ENCODE results near the gene FAM171A1. TPM values are rescaled to one million over a fixed set of nuclear protein-coding genes. Genes with fewer than 3 reads are reported as not detected.

The FAM171A1 gene
- polyA plus RNA-seq, 4 donors, result 9.2 to 28.4 (median 18.2) TPM

DNA sequence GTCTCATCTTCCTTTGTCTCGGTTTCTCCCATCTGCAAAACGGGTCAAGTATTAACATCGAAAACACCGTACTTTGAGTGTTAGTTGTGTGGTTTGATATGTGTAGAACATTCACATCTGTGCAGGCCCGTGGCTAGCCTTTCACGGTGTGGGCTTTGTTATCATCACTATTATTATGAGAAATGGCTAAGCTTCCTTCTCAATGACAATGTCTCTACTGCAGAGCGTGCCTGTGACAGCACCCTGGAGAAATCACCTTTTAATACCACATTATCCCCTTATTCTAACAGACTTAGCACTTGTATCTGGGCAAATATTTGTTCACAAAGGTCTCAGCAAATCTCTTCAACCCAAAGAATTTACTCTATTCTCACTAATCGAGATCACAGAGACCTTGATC lies 55.8 kb downstream of the FAM171A1 start:
- 88 to 91% (median 88%) methylated on average over 8 of the region's 8 CpGs for WGBS, 3 donors
- Histone ChIP-seq H3K36me3 (ENCODE audit: control insufficient read depth in 3 of 3, insufficient read depth in 2 of 3, low read depth in 1 of 3, low read length in 3 of 3) (peaks cover 0 to 6% (median 0%) of the 10 kb centered on the region in 3 donors), H3K27ac (ENCODE audit: low read depth in 1 of 3, low read length in 2 of 3) (no peak overlapping the region), H3K4me3 (ENCODE audit: low read depth in 1 of 3, low read length in 3 of 3) (no peak overlapping the region), H3K9me3 (ENCODE audit: control insufficient read depth in 2 of 2, insufficient read depth in 1 of 2, low read depth in 1 of 2, low read length in 1 of 2) (no peaks in the 10 kb centered on the region), H3K27me3 (ENCODE audit: control insufficient read depth in 3 of 3, insufficient read depth in 3 of 3, low read length in 3 of 3) (no peaks in the 10 kb centered on the region), H3K4me1 (ENCODE audit: control insufficient read depth in 3 of 3, insufficient read depth in 2 of 3, low read depth in 1 of 3, low read length in 2 of 3) (peaks cover 0 to 29% (median 7%) of the 10 kb centered on the region in 3 donors)
- FAIRE-seq, result no peak
- DNase-seq, result no peak

DNA sequence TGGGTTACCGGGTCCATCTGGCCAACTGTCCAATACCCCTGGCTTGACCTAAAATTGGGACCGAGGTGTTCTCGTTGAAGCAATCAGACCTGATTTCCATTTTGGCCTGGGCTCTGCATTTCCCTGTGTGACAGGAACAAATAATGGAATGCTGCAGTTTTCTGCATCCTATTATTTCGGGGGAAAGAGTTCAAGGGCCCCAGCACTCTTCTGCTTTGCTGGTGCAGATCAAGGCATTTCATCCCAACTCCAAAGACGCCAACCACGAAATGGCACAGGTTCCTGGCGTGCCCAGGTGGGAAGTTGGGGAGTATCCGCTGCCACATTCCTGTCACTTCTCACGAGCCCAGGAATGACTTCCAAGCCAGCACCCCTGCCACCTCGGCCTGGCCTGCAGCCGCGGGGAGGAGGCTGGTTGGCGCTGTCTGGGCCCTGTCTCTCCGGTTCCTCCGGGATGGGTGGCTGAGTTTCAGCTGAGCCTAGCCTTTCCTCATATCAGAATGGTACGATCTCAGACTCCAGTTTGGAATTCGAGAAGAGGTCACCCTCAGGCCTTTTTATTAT lies 56.5 kb downstream of the FAM171A1 start:
- Histone ChIP-seq H3K27ac (ENCODE audit: low read depth in 1 of 3, low read length in 2 of 3) (peak overlapping the region in 1 of 3 donors; percentile 37), H3K4me1 (ENCODE audit: control insufficient read depth in 3 of 3, insufficient read depth in 2 of 3, low read depth in 1 of 3, low read length in 2 of 3) (peaks cover 0 to 29% (median 7%) of the 10 kb centered on the region in 3 donors), H3K36me3 (ENCODE audit: control insufficient read depth in 3 of 3, insufficient read depth in 2 of 3, low read depth in 1 of 3, low read length in 3 of 3) (peaks cover 0 to 6% (median 0%) of the 10 kb centered on the region in 3 donors), H3K27me3 (ENCODE audit: control insufficient read depth in 3 of 3, insufficient read depth in 3 of 3, low read length in 3 of 3) (no peaks in the 10 kb centered on the region), H3K4me3 (ENCODE audit: low read depth in 1 of 3, low read length in 3 of 3) (no peak overlapping the region), H3K9me3 (ENCODE audit: control insufficient read depth in 2 of 2, insufficient read depth in 1 of 2, low read depth in 1 of 2, low read length in 1 of 2) (no peaks in the 10 kb centered on the region)
- no peak for FAIRE-seq
- 92 to 96% (median 94%) methylated on average over 17 of the region's 17 CpGs for WGBS, 3 donors
- no peak for DNase-seq

- peak overlapping the region in 2 of 3 donors; percentile 37 to 41 for H3K27ac ChIP-seq (ENCODE audit: low read depth in 1 of 3, low read length in 2 of 3)
- peaks cover 0 to 29% (median 7%) of the 10 kb centered on the region in 3 donors for H3K4me1 ChIP-seq (ENCODE audit: control insufficient read depth in 3 of 3, insufficient read depth in 2 of 3, low read depth in 1 of 3, low read length in 2 of 3)
- FAIRE-seq (no peak), DNase-seq (peak; percentile 58 to 73)
- peaks cover 0 to 6% (median 0%) of the 10 kb centered on the region in 3 donors for H3K36me3 ChIP-seq (ENCODE audit: control insufficient read depth in 3 of 3, insufficient read depth in 2 of 3, low read depth in 1 of 3, low read length in 3 of 3)
- no peak overlapping the region for H3K4me3 ChIP-seq (ENCODE audit: low read depth in 1 of 3, low read length in 3 of 3)
- 17 to 42% (median 32%) methylated on average over 13 of the region's 13 CpGs for whole genome bisulfite sequencing, 3 donors
- no peaks in the 10 kb centered on the region for H3K27me3 ChIP-seq (ENCODE audit: control insufficient read depth in 3 of 3, insufficient read depth in 3 of 3, low read length in 3 of 3)
- H3K9me3 ChIP-seq (ENCODE audit: control insufficient read depth in 2 of 2, insufficient read depth in 1 of 2, low read depth in 1 of 2, low read length in 1 of 2), result no peaks in the 10 kb centered on the region
Observed at GRCh38 chr10:15313843-15314242, 57.2 kb downstream of the FAM171A1 start.

DNA sequence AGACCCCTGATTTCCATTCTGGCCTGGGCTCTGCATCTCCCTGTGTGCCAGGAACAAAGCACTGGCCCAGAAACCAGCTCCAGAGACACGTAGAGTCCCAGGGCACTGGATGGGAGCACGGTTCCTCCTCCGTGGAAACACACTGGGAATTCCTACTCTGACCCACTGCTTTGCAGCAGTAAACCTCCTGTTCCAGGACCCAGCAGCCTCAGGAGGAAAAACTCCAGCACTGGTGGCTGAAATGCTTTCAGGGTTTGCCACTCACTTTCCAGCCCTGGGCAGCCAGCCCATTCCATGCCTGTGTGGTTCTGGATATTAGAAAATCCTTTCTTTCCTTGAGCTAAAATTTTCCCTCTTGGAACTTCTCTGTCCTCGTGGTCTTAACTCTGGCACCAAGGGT lies 58.0 kb downstream of the FAM171A1 start:
- 66 to 86% (median 85%) methylated on average over 4 of the region's 4 CpGs for WGBS, 3 donors
- Histone ChIP-seq H3K36me3 (ENCODE audit: control insufficient read depth in 3 of 3, insufficient read depth in 2 of 3, low read depth in 1 of 3, low read length in 3 of 3) (peaks cover 0 to 6% (median 0%) of the 10 kb centered on the region in 3 donors), H3K27me3 (ENCODE audit: control insufficient read depth in 3 of 3, insufficient read depth in 3 of 3, low read length in 3 of 3) (no peaks in the 10 kb centered on the region), H3K4me3 (ENCODE audit: low read depth in 1 of 3, low read length in 3 of 3) (no peak overlapping the region), H3K27ac (ENCODE audit: low read depth in 1 of 3, low read length in 2 of 3) (no peak overlapping the region), H3K9me3 (ENCODE audit: control insufficient read depth in 2 of 2, insufficient read depth in 1 of 2, low read depth in 1 of 2, low read length in 1 of 2) (no peaks in the 10 kb centered on the region), H3K4me1 (ENCODE audit: control insufficient read depth in 3 of 3, insufficient read depth in 2 of 3, low read depth in 1 of 3, low read length in 2 of 3) (peaks cover 0 to 29% (median 7%) of the 10 kb centered on the region in 3 donors)
- DNase-seq, result no peak
- FAIRE-seq, result no peak

DNA sequence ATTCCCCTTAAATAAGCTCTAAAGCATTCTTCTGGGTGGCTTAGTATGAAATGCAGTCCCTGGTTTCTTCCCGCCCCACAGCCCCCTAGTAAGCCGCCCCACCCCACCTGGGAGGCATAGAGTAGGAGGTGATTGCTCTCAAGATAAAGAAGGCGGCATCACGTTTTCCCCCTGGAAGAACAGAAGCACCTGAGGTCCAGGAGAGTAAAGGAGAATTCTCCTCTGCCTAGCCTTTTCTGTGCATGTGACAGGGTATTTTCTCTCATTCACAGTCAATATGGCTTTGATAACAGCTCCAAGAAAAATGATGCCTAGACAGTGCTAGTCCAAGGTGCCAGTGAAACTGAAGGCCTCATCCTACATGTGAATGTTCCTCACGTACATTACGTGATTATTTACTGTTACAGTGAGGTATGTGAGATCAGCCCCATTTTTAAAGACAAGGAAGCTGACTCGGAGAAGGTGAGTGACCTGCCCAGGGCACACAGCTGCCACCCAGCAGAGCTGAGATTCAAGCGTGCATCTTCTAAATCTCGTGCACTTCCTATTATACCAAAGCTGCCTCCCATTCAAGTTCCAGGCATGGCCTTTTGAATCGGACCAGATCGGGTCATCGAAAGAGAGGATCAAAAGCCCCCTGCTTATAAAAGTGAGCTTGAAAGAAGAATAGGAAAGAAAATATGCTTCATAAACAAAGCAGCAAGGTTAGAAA lies 59.4 kb downstream of the FAM171A1 start:
- H3K36me3 ChIP-seq (ENCODE audit: control insufficient read depth in 3 of 3, insufficient read depth in 2 of 3, low read depth in 1 of 3, low read length in 3 of 3), result peaks cover 0 to 9% (median 0%) of the 10 kb centered on the region in 3 donors
- H3K9me3 ChIP-seq (ENCODE audit: control insufficient read depth in 2 of 2, insufficient read depth in 1 of 2, low read depth in 1 of 2, low read length in 1 of 2), result no peaks in the 10 kb centered on the region
- no peak overlapping the region for H3K27ac ChIP-seq (ENCODE audit: low read depth in 1 of 3, low read length in 2 of 3)
- H3K4me1 ChIP-seq (ENCODE audit: control insufficient read depth in 3 of 3, insufficient read depth in 2 of 3, low read depth in 1 of 3, low read length in 2 of 3), result peaks cover 0 to 29% (median 7%) of the 10 kb centered on the region in 3 donors
- H3K4me3 ChIP-seq (ENCODE audit: low read depth in 1 of 3, low read length in 3 of 3), result no peak overlapping the region
- 74 to 86% (median 82%) methylated on average over 12 of the region's 12 CpGs for WGBS, 3 donors
- DNase-seq (no peak), FAIRE-seq (no peak)
- H3K27me3 ChIP-seq (ENCODE audit: control insufficient read depth in 3 of 3, insufficient read depth in 3 of 3, low read length in 3 of 3), result no peaks in the 10 kb centered on the region

DNA sequence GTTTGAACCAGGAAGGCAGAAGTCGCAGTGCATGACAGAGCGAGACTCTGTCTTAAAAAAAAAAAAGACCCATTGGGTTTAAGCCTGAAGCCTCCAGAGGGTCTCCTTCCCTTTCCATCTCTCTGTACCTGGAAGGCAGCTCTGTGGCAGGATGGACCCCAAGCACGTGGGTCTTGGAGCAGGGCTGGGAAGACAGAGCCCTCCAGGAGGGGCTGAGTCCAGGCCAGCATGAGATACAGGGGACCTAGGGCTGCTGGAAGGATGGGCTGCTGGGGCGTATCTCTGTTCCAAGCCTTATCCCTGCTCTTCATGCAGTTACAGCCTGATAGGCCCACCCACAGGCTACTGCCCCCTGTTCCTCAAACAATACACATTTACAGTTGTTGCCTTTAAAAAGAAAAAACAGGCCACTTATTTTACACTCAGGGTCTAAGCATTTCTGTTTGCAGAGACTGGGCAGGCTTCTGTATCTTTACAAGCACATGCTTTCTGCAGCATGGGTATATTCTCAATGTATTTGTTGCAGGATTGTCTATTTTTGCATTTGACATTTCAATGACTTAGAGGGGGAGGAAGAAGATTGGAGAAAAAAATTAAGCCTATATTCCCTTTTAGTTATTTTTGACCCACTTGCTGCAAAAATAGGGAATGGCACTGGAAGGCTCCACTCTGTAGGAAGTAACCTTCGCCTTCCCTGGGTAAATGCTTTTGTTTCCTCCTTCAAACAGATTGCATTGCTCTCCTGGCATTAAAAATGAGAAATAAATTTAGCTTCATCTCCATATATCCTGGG lies 60.1 kb downstream of the FAM171A1 start:
- no peaks in the 10 kb centered on the region for H3K9me3 ChIP-seq (ENCODE audit: control insufficient read depth in 2 of 2, insufficient read depth in 1 of 2, low read depth in 1 of 2, low read length in 1 of 2)
- DNase-seq (no peak), FAIRE-seq (no peak)
- peaks cover 0 to 9% (median 0%) of the 10 kb centered on the region in 3 donors for H3K36me3 ChIP-seq (ENCODE audit: control insufficient read depth in 3 of 3, insufficient read depth in 2 of 3, low read depth in 1 of 3, low read length in 3 of 3)
- H3K27ac ChIP-seq (ENCODE audit: low read depth in 1 of 3, low read length in 2 of 3), result no peak overlapping the region
- WGBS, 3 donors, result 85 to 90% (median 90%) methylated on average over 5 of the region's 5 CpGs
- H3K4me3 ChIP-seq (ENCODE audit: low read depth in 1 of 3, low read length in 3 of 3), result no peak overlapping the region
- H3K4me1 ChIP-seq (ENCODE audit: control insufficient read depth in 3 of 3, insufficient read depth in 2 of 3, low read depth in 1 of 3, low read length in 2 of 3), result peaks cover 0 to 21% (median 7%) of the 10 kb centered on the region in 3 donors
- H3K27me3 ChIP-seq (ENCODE audit: control insufficient read depth in 3 of 3, insufficient read depth in 3 of 3, low read length in 3 of 3), result no peaks in the 10 kb centered on the region

GRCh38 chr10:15309221-15309620 lies 61.9 kb downstream of the FAM171A1 start:
- no peak overlapping the region for H3K4me3 ChIP-seq (ENCODE audit: low read depth in 1 of 3, low read length in 3 of 3)
- 95 to 97% (median 96%) methylated on average over 10 of the region's 10 CpGs for WGBS, 3 donors
- no peaks in the 10 kb centered on the region for H3K9me3 ChIP-seq (ENCODE audit: control insufficient read depth in 2 of 2, insufficient read depth in 1 of 2, low read depth in 1 of 2, low read length in 1 of 2)
- H3K4me1 ChIP-seq (ENCODE audit: control insufficient read depth in 3 of 3, insufficient read depth in 2 of 3, low read depth in 1 of 3, low read length in 2 of 3), result peaks cover 0 to 17% (median 7%) of the 10 kb centered on the region in 3 donors
- no peak overlapping the region for H3K27ac ChIP-seq (ENCODE audit: low read depth in 1 of 3, low read length in 2 of 3)
- FAIRE-seq (no peak), DNase-seq (no peak)
- peaks cover 0 to 5% (median 3%) of the 10 kb centered on the region in 3 donors for H3K36me3 ChIP-seq (ENCODE audit: control insufficient read depth in 3 of 3, insufficient read depth in 2 of 3, low read depth in 1 of 3, low read length in 3 of 3)
- no peaks in the 10 kb centered on the region for H3K27me3 ChIP-seq (ENCODE audit: control insufficient read depth in 3 of 3, insufficient read depth in 3 of 3, low read length in 3 of 3)

DNA sequence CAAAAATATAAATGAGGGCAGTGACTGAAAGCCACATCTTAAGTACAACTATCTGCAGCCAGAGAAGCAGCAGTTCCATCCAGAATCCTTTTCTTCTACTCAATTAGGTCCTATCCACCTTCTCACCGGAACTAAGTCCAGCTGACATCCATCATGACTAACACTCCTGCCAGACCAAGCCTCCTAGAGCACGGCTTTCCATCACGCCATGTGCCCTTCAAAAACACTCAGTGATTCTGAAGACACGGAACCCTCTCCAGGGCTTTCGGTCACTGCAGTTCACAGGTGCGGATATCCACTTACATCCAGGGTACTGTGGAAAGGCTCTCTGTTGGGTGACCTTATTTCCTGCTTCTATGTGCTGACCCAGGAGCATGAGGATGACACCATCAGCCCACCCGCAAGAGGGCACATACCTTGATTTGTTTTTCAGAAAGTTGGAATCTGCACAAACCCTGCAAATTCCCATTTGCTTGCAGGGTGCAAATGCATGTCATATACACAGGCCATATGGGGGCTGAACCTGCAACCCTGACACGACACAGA lies 64.3 kb downstream of the FAM171A1 start:
- Histone ChIP-seq H3K9me3 (ENCODE audit: control insufficient read depth in 2 of 2, insufficient read depth in 1 of 2, low read depth in 1 of 2, low read length in 1 of 2) (no peaks in the 10 kb centered on the region), H3K4me3 (ENCODE audit: low read depth in 1 of 3, low read length in 3 of 3) (no peak overlapping the region), H3K27ac (ENCODE audit: low read depth in 1 of 3, low read length in 2 of 3) (no peak overlapping the region), H3K36me3 (ENCODE audit: control insufficient read depth in 3 of 3, insufficient read depth in 2 of 3, low read depth in 1 of 3, low read length in 3 of 3) (peaks cover 0 to 7% (median 3%) of the 10 kb centered on the region in 3 donors), H3K4me1 (ENCODE audit: control insufficient read depth in 3 of 3, insufficient read depth in 2 of 3, low read depth in 1 of 3, low read length in 2 of 3) (peaks cover 0 to 7% (median under 1%) of the 10 kb centered on the region in 3 donors), H3K27me3 (ENCODE audit: control insufficient read depth in 3 of 3, insufficient read depth in 3 of 3, low read length in 3 of 3) (no peaks in the 10 kb centered on the region)
- DNase-seq, result no peak
- 91 to 96% (median 94%) methylated on average over 8 of the region's 8 CpGs for WGBS, 3 donors
- no peak for FAIRE-seq

Data from small intestine (tissue), 7 donors.